GM23248 (cell line): ENCODE data around the gene NCKIPSD. TPM values are rescaled to one million over a fixed set of nuclear protein-coding genes. Genes with fewer than 3 reads are reported as not detected.

Experiments used
- DNase-seq: peaks from one replicate; pipeline ENCODE4 v3.0.0-alpha.2; 2015
- H2AFZ ChIP-seq: fragments of 200-600 bp; sonication (generic); 2 replicates; pipeline ENCODE4 v1.6.1; 2016; ENCODE audit warnings: antibody characterized with exemption
- H3F3A ChIP-seq: fragments of 200-600 bp; sonication (generic); 2 replicates; pipeline ENCODE4 v1.6.1; 2016; ENCODE audit warnings: mild to moderate bottlenecking, antibody characterized with exemption, mixed run types; ENCODE audit not compliant: insufficient read depth
- H3K27ac ChIP-seq: fragments of 200-600 bp; sonication (generic); 2 replicates; pipeline ENCODE4 v1.5.1; 2016; ENCODE audit warnings: mild to moderate bottlenecking
- H3K27me3 ChIP-seq: fragments of 200-600 bp; sonication (generic); replicated peaks from 2 replicates; pipeline ENCODE4 v1.6.1; 2016; ENCODE audit warnings: mild to moderate bottlenecking; ENCODE audit not compliant: insufficient read depth
- H3K36me3 ChIP-seq: fragments of 200-600 bp; sonication (generic); 2 replicates; pipeline ENCODE4 v1.6.1; 2016; ENCODE audit warnings: low read depth, mild to moderate bottlenecking
- H3K4me1 ChIP-seq: fragments of 200-600 bp; sonication (generic); 2 replicates; pipeline ENCODE4 v1.6.1; 2016; ENCODE audit warnings: mild to moderate bottlenecking; ENCODE audit not compliant: insufficient read depth
- H3K4me2 ChIP-seq: fragments of 200-600 bp; sonication (generic); one replicate; pipeline ENCODE4 v1.6.1; 2016; ENCODE audit warnings: mild to moderate bottlenecking; ENCODE audit not compliant: unreplicated experiment
- H3K4me3 ChIP-seq: fragments of 200-600 bp; sonication (generic); 2 replicates; pipeline ENCODE4 v1.5.1; 2016; ENCODE audit warnings: mild to moderate bottlenecking
- H3K79me2 ChIP-seq: fragments of 200-600 bp; sonication (generic); 2 replicates; pipeline ENCODE4 v1.6.1; 2016; ENCODE audit warnings: mild to moderate bottlenecking; ENCODE audit not compliant: insufficient read depth
- H3K9ac ChIP-seq: fragments of 200-600 bp; sonication (generic); 2 replicates; pipeline ENCODE4 v1.6.1; 2016; ENCODE audit warnings: mild to moderate bottlenecking
- H3K9me2 ChIP-seq: fragments of 200-600 bp; sonication (generic); 2 replicates; pipeline ENCODE4 v1.6.1; 2016; ENCODE audit warnings: mixed run types, mild to moderate bottlenecking, moderate library complexity; ENCODE audit not compliant: insufficient read depth
- H3K9me3 ChIP-seq: fragments of 200-600 bp; sonication (generic); one replicate; pipeline ENCODE4 v1.6.1; 2017; ENCODE audit warnings: low read depth
- H4K20me1 ChIP-seq: fragments of 200-600 bp; sonication (generic); 2 replicates; pipeline ENCODE4 v1.6.0; 2016; ENCODE audit not compliant: insufficient read depth
- EZH2 ChIP-seq: fragments of 200-600 bp; sonication (generic); IDR thresholded peaks from 2 replicates; pipeline ENCODE4 v1.6.1; 2018; ENCODE audit warnings: antibody characterized with exemption, mild to moderate bottlenecking; ENCODE audit not compliant: insufficient read depth, poor library complexity, severe bottlenecking
- EZH2phosphoT487 ChIP-seq: fragments of 200-600 bp; sonication (generic); IDR thresholded peaks from 2 replicates; pipeline ENCODE4 v1.6.1; 2018; ENCODE audit warnings: antibody characterized with exemption, moderate library complexity, mild to moderate bottlenecking, low read depth; ENCODE audit not compliant: insufficient read depth
- WGBS, 2 experiments: methylation state at CpG; one replicate each; pipeline ENCODE4 v1.1.6; 2015 to 2017; ENCODE audit warnings: low lambda C conversion rate in 2 of 2, low coverage in 1 of 2; ENCODE audit errors: missing lambda C conversion rate in 2 of 2; 5-methylcytosine and 5-hydroxymethylcytosine counted together
- in situ Hi-C: fragments of 300-500 bp; cut with MboI; formaldehyde crosslinking; loops from 2 replicates; pipeline ENCODE4 v1.15.0; 2020
- polyA plus RNA-seq: library from polyadenylated mRNA; unstranded; fragments of >200 nt; fragmentation: Nextera tagmentation; extraction: Ambion mirVana; gene quantifications from 2 replicates; pipeline ENCODE4 v1.2.1, GENCODE V29; 2016
- total RNA-seq: library from RNA; depleted of rRNA; stranded (reverse); fragments of >200 nt; shearing (Covaris generic); gene quantifications from 2 replicates; pipeline ENCODE4 v1.2.3, GENCODE V29; 2014

Gene NCKIPSD
- total and polyA plus RNA-seq, 2 experiments from 2014 or later, result 20.6 to 32.5 TPM

DNA sequence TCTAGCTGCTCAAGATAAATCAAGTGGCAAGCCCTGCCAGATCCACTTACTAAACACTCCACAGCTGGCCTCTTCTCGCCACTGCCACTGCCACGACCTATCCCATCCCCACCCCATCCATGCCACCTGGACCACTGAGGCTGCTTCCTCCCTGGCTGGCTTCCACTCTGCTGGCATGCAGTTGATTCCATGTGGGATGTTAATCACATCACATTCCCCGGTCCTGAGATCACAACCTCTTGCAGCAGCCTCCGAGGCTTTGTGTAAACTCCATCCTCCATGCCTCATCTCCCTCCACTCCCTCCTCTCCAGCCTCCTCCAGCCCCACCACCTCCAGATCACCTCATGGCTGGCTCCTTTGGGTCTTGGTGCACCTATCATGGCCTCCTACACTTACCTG, 7.7 kb downstream of the NCKIPSD start:
- no peaks in the 10 kb centered on the region for H4K20me1 ChIP-seq
- in situ Hi-C loops, result no loop called here
- peaks cover 4% of the 10 kb centered on the region; the same call in 1 of the 2 replicates for H3K4me1 ChIP-seq
- 56 to 68% methylated on average over 4 of the region's 4 CpGs for WGBS, 2 experiments
- H3K27me3 ChIP-seq, result no peaks in the 10 kb centered on the region
- no peaks in the 10 kb centered on the region for H3K9me3 ChIP-seq
- H3K9me2 ChIP-seq, result no peaks in the 10 kb centered on the region
- DNase-seq, result peak; percentile 59
- H2AFZ ChIP-seq, result no peak overlapping the region
- no peak overlapping the region for H3K27ac ChIP-seq
- H3K36me3 ChIP-seq, result peaks cover 4% of the 10 kb centered on the region; the same call in 1 of the 2 replicates
- no peak overlapping the region for H3K9ac ChIP-seq
- no peak overlapping the region for H3K4me3 ChIP-seq
- TF ChIP-seq EZH2 (no peak), EZH2phosphoT487 (no peak)
- H3K4me2 ChIP-seq, result no peak overlapping the region
- H3F3A ChIP-seq, result no peaks in the 10 kb centered on the region
- no peaks in the 10 kb centered on the region for H3K79me2 ChIP-seq

GRCh38 chr3:48674505-48674904, 11.2 kb downstream of the NCKIPSD start:
- H3K9ac ChIP-seq, result no peak overlapping the region
- H3K27ac ChIP-seq, result no peak overlapping the region
- H3K79me2 ChIP-seq, result no peaks in the 10 kb centered on the region
- H3K27me3 ChIP-seq, result no peaks in the 10 kb centered on the region
- no peaks in the 10 kb centered on the region for H3K36me3 ChIP-seq
- 78 to 79% methylated on average over 9 of the region's 9 CpGs for WGBS, 2 experiments
- H3K4me2 ChIP-seq, result no peak overlapping the region
- in situ Hi-C loops, result no loop called here
- no peak overlapping the region for H3K4me3 ChIP-seq
- H3K9me2 ChIP-seq, result no peaks in the 10 kb centered on the region
- no peak for TF ChIP-seq EZH2
- TF ChIP-seq EZH2phosphoT487, result no peak
- H3K9me3 ChIP-seq, result no peaks in the 10 kb centered on the region
- no peaks in the 10 kb centered on the region for H3F3A ChIP-seq
- no peak overlapping the region for H2AFZ ChIP-seq
- H4K20me1 ChIP-seq, result no peaks in the 10 kb centered on the region
- no peak for DNase-seq
- H3K4me1 ChIP-seq, result peaks cover 3% of the 10 kb centered on the region; the same call in 1 of the 2 replicates

GRCh38 chr3:48672522-48672921, 13.2 kb downstream of the NCKIPSD start:
- 0% methylated on average over 1 of the region's 1 CpG for WGBS, 2 experiments
- Histone ChIP-seq H3K4me3 (no peak overlapping the region), H3K9me2 (no peaks in the 10 kb centered on the region), H3K27me3 (no peaks in the 10 kb centered on the region), H4K20me1 (no peaks in the 10 kb centered on the region), H2AFZ (no peak overlapping the region), H3K9ac (no peak overlapping the region), H3K36me3 (no peaks in the 10 kb centered on the region), H3K9me3 (no peaks in the 10 kb centered on the region), H3F3A (0 out of 2 replicates have a peak, but pooled peaks cover 6% of the 10 kb centered on the region), H3K79me2 (no peaks in the 10 kb centered on the region), H3K4me2 (no peak overlapping the region), H3K27ac (no peak overlapping the region), H3K4me1 (no peaks in the 10 kb centered on the region)
- in situ Hi-C loops, result no loop called here
- no peak for TF ChIP-seq EZH2phosphoT487
- no peak for TF ChIP-seq EZH2
- DNase-seq, result no peak

- TF ChIP-seq EZH2, result no peak
- TF ChIP-seq EZH2phosphoT487, result no peak
- no peaks in the 10 kb centered on the region for H3K27me3 ChIP-seq
- 75 to 78% methylated on average over 4 of the region's 4 CpGs for WGBS, 2 experiments
These were observed 20.8 kb downstream of the NCKIPSD start for GRCh38 chr3:48664929-48665328.

DNA sequence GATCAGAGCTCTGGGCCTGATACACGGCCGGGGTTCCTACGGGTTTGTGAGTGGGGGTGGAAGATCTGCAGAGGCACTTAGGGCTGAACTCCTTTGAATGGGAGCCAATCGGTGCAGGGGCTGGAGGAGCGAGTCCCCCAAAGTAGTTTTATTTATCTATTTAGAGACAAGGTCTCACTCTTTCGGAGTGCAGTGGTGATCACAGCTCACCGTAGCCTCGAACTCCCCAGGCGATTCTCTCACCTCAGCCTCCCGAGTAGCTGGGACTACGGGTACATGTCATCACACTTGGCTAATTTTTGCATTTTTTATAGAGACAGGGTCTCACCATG, 21.4 kb downstream of the NCKIPSD start:
- Histone ChIP-seq H3K27me3 (no peaks in the 10 kb centered on the region), H3K36me3 (no peaks in the 10 kb centered on the region), H3K79me2 (no peaks in the 10 kb centered on the region), H3F3A (peaks cover 16% of the 10 kb centered on the region; the same call in 1 of the 2 replicates), H3K4me1 (no peaks in the 10 kb centered on the region), H3K4me2 (peak overlapping the region; percentile 72), H4K20me1 (no peaks in the 10 kb centered on the region), H2AFZ (no peak overlapping the region), H3K9me3 (no peaks in the 10 kb centered on the region), H3K9ac (no peak overlapping the region), H3K4me3 (peak overlapping the region; percentile 79), H3K27ac (peak overlapping the region; percentile 94; the same call in 1 of the 2 replicates), H3K9me2 (no peaks in the 10 kb centered on the region)
- TF ChIP-seq EZH2phosphoT487 (no peak), EZH2 (no peak)
- no peak for DNase-seq
- in situ Hi-C loops, result no loop called here
- 61 to 64% methylated on average over 11 of the region's 11 CpGs for WGBS, 2 experiments

More at GRCh38 chr3:48664929-48665328, 20.8 kb downstream of the NCKIPSD start:
- H3K27ac ChIP-seq, result no peak overlapping the region
- H3K9me2 ChIP-seq, result no peaks in the 10 kb centered on the region
- in situ Hi-C loops, result no loop called here
- H4K20me1 ChIP-seq, result no peaks in the 10 kb centered on the region
- no peaks in the 10 kb centered on the region for H3K36me3 ChIP-seq
- H3K4me1 ChIP-seq, result no peaks in the 10 kb centered on the region
- no peak overlapping the region for H3K4me3 ChIP-seq
- peaks cover 16% of the 10 kb centered on the region; the same call in 1 of the 2 replicates for H3F3A ChIP-seq
- no peak overlapping the region for H3K9ac ChIP-seq
- H2AFZ ChIP-seq, result no peak overlapping the region
- DNase-seq, result no peak
- no peak overlapping the region for H3K4me2 ChIP-seq
- H3K9me3 ChIP-seq, result no peaks in the 10 kb centered on the region
- no peaks in the 10 kb centered on the region for H3K79me2 ChIP-seq
